Osteocyte (in vitro differentiated cells): ENCODE measurements around the gene CEBPA. TPM values are rescaled to one million over a fixed set of nuclear protein-coding genes. Genes with fewer than 3 reads are reported as not detected.
A peak's percentile ranks its signal among the peaks of the same experiment; 100 is the strongest.

Source experiments
- DNase-seq: peaks from one replicate; pipeline ENCODE4 v3.0.0; 2021; ENCODE audit warnings: mixed read lengths; ENCODE audit not compliant: unreplicated experiment; ENCODE audit errors: extremely low spot score
- H3K27ac Mint-ChIP-seq: one replicate; pipeline ENCODE4 v1.8.0; 2021; ENCODE audit warnings: mild to moderate bottlenecking, mixed read lengths; ENCODE audit not compliant: unreplicated experiment
- H3K27me3 Mint-ChIP-seq: one replicate; pipeline ENCODE4 v1.8.0; 2021; ENCODE audit warnings: mixed read lengths; ENCODE audit not compliant: unreplicated experiment
- H3K36me3 Mint-ChIP-seq: one replicate; pipeline ENCODE4 v1.8.0; 2021; ENCODE audit warnings: mixed read lengths; ENCODE audit not compliant: unreplicated experiment
- H3K4me1 Mint-ChIP-seq: one replicate; pipeline ENCODE4 v1.8.0; 2021; ENCODE audit warnings: mixed read lengths; ENCODE audit not compliant: unreplicated experiment
- H3K4me3 Mint-ChIP-seq: one replicate; pipeline ENCODE4 v1.8.0; 2021; ENCODE audit warnings: mild to moderate bottlenecking, moderate library complexity, mixed read lengths; ENCODE audit not compliant: unreplicated experiment
- H3K9me3 Mint-ChIP-seq: one replicate; pipeline ENCODE4 v1.8.0; 2021; ENCODE audit warnings: mixed read lengths; ENCODE audit not compliant: unreplicated experiment
- CTCF ChIP-seq: fragments of 200-600 bp; sonication (generic); IDR thresholded peaks from 2 replicates; pipeline ENCODE4 v1.5.0; 2021; ENCODE audit warnings: antibody characterized with exemption, mild to moderate bottlenecking, moderate library complexity
- total RNA-seq: library from RNA; stranded (reverse); gene quantifications from 2 replicates; pipeline ENCODE4 v1.2.1, GENCODE V29; 2021

The CEBPA gene
- total RNA-seq, 1 donor from 2014 or later: 0.86 TPM

- DNase-seq: no peak
- H3K27ac Mint-ChIP-seq: no peak overlapping the region
- H3K27me3 Mint-ChIP-seq: peaks cover 31% of the 10 kb centered on the region
- H3K4me1 Mint-ChIP-seq: peaks cover 2% of the 10 kb centered on the region
- no peak overlapping the region for H3K4me3 Mint-ChIP-seq
- no peak for TF ChIP-seq CTCF
- H3K9me3 Mint-ChIP-seq: no peaks in the 10 kb centered on the region
- no peaks in the 10 kb centered on the region for H3K36me3 Mint-ChIP-seq
Observed at GRCh38 chr19:33304760-33305647, 2.7 kb upstream of the CEBPA start.

DNA sequence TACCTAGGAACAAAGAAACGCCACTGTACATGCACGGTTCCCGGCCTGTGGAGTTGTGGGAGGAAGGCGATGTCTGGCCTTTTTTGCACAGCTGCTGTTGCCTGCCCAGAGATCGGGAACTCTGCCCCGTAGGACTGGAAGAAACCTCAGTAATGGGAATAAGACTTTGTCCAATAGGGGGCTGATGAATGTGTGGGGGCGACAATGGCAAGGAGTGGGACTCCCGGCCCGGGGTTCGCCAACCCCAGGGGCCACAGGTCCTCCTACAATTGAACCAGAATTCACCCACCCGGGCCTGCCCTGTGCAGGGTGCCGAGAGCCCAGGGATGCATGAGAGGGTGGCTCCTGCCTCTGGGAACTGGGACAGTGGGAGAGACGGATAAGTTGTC is 2.0 kb upstream of the CEBPA start:
- Mint-ChIP-seq H3K36me3 (no peaks in the 10 kb centered on the region), H3K27ac (no peak overlapping the region), H3K9me3 (no peaks in the 10 kb centered on the region), H3K4me1 (peaks cover 2% of the 10 kb centered on the region), H3K27me3 (peaks cover 31% of the 10 kb centered on the region), H3K4me3 (no peak overlapping the region)
- no peak for DNase-seq
- no peak for TF ChIP-seq CTCF

- Mint-ChIP-seq H3K27me3 (peaks cover 35% of the 10 kb centered on the region), H3K27ac (no peak overlapping the region), H3K9me3 (no peaks in the 10 kb centered on the region), H3K4me3 (no peak overlapping the region), H3K4me1 (peaks cover 2% of the 10 kb centered on the region), H3K36me3 (no peaks in the 10 kb centered on the region)
- no peak for DNase-seq
- no peak for TF ChIP-seq CTCF
Observed at GRCh38 chr19:33303791-33304345, 1.5 kb upstream of the CEBPA start.

GRCh38 chr19:33302974-33303790 is 848 bp upstream of the CEBPA start:
- no peak overlapping the region for H3K27ac Mint-ChIP-seq
- no peaks in the 10 kb centered on the region for H3K36me3 Mint-ChIP-seq
- DNase-seq: no peak
- TF ChIP-seq CTCF: no peak
- peaks cover 30% of the 10 kb centered on the region for H3K27me3 Mint-ChIP-seq
- no peaks in the 10 kb centered on the region for H3K9me3 Mint-ChIP-seq
- peak overlapping the region; percentile 72 for H3K4me3 Mint-ChIP-seq
- peaks cover 2% of the 10 kb centered on the region for H3K4me1 Mint-ChIP-seq

DNA sequence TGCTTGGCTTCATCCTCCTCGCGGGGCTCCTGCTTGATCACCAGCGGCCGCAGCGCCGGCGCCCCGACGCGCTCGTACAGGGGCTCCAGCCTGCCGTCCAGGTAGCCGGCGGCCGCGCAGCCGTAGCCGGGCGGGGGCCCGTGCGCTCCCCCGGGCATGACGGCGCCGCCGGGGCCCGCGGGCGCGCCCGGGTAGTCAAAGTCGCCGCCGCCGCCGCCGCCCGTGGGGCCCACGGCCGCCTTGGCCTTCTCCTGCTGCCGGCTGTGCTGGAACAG is 497 bp downstream of the CEBPA start:
- Mint-ChIP-seq H3K9me3 (no peaks in the 10 kb centered on the region), H3K27ac (no peak overlapping the region), H3K36me3 (no peaks in the 10 kb centered on the region), H3K4me1 (peaks cover 2% of the 10 kb centered on the region), H3K4me3 (no peak overlapping the region), H3K27me3 (peaks cover 24% of the 10 kb centered on the region)
- no peak for DNase-seq
- no peak for TF ChIP-seq CTCF
